GM19468 (cell line): ENCODE data around the gene PTPRN2.

Experiments
- ATAC-seq: cut with Tn5 transposase; IDR thresholded peaks from one replicate; pipeline ENCODE4 v1.9.1; 2021; ENCODE audit warnings: mild to moderate bottlenecking, moderate library complexity, moderate number of reproducible peaks; ENCODE audit not compliant: unreplicated experiment; ENCODE audit errors: extremely low read depth

The PTPRN2 gene

GRCh38 chr7:157870644-157871290 lies 716.9 kb downstream of the PTPRN2 start:
- no peak for ATAC-seq

DNA sequence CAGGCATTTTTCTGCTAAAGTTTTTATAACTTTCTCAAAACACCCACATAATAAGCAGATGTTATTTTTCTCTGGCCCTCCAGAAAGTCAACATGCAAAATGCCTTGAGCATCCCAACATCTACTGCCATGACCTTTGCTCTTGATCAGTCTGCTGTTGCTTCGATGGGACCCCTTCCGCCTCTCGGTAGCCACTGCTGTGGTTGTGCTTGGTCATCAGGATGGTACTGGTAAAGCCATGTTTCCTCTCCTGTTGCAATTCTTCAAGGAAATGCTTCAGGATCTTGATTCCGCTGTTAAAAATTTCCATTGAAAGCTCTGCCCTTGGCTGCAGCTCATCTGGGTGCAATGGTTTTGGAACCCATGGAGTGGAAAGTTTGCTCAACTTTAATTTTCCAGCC lies 717.8 kb downstream of the PTPRN2 start:
- ATAC-seq: no peak

DNA sequence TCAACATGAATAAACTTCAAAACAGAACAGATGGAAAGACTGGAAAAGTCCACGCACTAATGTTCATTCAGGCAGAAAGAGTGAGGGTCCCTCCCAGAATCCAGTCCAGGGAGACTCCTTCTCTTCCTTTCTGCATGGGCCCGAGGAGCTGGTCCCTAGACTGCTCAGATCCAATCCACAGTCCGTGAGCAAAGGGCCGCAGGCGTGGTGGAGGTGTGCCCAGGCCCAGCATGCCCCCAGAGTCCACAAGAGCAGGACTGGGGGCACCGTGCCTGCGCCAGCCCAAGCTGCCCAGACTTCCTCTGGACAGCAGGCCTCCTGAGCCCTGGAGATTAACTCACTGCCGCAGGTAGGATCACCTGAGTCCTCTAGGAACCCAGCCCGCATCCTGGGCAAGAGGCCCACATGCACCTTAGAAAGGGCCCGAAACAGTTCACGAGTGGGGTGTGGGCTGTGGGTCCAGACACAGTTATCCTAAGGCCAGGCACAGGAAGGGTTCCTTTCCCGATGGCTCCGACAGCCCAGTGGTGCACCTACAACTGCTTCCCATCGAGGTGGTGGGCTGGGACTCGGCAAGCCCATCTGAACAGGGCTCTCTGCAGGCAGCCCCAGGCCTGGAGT lies 719.8 kb downstream of the PTPRN2 start:
- ATAC-seq: no peak

DNA sequence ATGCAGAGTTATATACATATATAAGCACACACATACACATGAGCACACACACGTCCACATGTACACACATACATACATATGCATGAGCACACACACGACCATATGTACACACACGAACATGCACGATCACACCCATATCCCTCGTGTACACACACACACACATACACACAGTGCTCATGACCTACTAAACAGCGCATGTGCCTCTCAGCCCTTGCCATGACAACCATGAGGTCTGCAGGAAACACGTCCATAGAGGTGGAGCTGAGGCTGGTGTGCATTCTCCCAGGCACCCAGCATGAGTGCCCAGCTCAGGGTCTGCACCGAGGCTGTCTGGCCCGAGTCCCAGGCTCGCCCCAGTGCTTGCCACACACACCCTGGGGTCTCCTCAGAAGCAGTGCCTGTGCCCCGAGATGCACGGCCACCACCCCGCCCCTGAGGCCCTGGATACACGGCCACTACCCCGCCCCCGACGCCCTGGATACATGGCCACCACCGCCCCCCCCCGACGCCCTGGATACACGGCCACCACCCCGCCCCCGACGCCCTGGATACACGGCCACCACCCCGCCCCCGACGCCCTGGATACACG lies 721.2 kb downstream of the PTPRN2 start:
- ATAC-seq: no peak

DNA sequence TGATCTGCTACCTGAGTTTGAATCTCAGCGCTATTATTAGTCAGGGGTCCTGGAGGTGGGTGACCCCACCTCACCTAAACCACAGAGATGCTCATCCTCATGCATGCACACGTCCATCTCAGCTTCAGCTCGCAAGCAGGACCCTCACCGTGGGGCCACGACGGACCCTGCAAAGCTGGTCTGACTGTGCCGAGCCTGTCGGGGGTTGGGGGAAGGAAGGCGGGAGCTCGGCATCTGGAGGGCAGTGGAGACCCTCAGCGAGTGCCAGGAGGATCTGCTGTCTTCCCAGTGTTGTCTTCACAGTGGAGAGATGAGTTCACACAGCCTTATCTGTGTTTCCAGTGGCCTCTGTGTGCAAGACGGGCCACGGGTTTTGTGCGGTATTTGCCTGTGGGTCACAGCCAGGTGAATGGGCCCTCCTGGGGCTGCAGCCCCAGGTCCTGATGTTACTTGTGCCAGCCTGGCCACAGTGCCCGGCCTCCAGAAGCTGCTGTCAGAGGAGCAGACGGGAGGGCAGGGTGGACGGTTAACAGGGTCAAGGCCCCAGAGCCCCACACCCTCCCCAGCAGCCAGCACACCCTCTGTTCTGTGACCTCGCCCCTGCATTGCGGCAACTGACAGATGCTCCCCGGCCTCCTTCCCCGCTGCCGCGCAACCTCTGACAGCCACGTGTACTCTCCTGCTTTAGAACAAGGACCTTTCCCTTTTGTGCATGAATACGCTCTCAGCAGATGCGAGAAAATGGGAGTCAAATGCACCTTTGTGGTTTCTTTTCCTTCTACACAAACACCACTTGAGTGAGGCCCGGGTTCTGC lies 722.1 kb downstream of the PTPRN2 start:
- ATAC-seq: no peak

- no peak for ATAC-seq
Observed at GRCh38 chr7:157864911-157865310, 722.7 kb downstream of the PTPRN2 start.

DNA sequence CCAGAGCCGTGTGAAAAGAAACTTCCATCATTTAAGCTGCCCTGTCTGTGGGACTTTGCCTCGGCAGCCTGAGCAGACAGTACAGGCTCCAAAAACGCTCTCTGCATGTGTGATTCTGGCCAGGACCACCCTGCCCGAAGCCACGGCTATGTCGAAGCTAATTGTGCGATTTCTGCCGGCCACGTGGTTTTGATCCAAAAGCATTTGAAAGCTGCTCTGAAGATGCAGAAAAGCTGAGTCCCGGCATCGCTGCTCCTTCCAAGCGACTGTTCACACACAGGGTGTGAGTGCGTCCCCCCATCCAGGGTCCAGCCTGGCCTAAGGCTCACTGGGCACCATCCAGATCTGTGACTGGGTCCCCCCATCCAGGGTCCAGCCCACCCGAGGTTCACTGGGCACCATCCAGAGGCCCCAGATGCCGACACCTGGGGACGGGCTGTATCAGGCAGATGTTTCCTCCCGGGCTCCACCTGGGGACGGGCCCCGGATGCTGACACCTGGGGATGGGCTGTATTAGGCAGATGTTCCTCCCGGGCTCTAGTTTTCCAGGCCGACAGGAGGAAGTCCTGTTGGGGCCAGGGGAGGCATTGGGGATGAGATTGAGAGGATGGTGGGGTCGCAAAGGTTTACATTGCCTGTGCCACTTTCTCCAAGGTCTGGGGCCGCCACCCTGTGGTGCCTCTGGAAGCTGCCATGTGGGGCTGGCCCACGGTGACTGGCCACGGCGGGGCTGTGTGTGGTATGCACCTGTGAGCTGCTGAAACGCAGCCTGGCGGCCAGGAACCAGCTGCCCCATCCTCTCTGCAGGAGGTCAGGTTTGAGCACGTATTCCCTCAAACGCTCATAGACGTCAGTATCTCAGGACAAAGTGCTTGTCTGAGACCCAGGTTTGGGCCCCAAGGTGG lies 723.5 kb downstream of the PTPRN2 start:
- no peak for ATAC-seq

- ATAC-seq: no peak
Observed at GRCh38 chr7:157863176-157863575, 724.4 kb downstream of the PTPRN2 start.

GRCh38 chr7:157862731-157863130 lies 724.9 kb downstream of the PTPRN2 start:
- no peak for ATAC-seq

GRCh38 chr7:157861551-157861950 lies 726.1 kb downstream of the PTPRN2 start:
- ATAC-seq: no peak

- no peak for ATAC-seq
Observed at GRCh38 chr7:157861031-157861491, 726.6 kb downstream of the PTPRN2 start.

GRCh38 chr7:157860406-157860805 lies 727.2 kb downstream of the PTPRN2 start:
- ATAC-seq: no peak

DNA sequence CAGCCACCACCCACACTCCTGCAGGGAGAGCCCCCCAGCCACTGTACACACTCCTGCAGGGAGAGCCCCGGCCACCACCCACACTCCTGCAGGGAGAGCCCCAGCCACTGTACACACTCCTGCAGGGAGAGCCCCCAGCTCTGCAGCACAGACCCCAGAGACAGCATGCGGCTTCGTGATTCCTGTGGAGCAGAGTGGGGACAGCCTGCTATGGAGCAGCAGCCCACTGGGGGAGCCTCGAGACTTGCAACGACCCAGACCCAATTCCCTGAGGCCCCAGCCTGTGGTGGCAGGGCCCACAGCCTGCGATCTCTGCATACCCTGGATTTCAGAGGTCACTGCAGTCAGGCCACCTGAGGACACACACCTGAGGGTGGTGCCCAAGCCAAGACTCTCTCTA lies 727.7 kb downstream of the PTPRN2 start:
- no peak for ATAC-seq

DNA sequence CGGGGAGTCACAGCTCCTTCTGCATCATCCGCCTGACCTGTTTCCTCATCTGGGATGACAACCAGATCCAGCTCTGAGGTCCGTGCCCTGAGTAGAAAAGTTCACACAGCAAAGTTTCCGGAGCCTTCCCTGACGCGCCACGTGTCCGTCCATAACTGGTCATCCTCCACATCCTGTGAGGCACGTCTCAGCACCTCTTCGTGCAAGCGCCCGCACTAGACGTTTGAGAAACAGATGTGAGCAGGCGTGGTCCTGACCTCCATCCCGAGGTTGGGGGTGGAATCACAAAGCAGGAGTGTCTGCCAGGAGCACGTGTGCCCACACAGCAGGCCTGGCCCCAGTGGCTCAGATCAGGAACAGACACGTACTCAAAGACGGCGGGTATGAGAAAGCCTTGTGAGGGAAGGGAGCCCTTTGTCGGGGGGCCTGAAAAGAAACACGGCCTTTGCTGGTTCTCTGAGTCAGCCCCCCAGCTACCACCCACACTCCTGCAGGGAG lies 730.0 kb downstream of the PTPRN2 start:
- ATAC-seq: no peak

DNA sequence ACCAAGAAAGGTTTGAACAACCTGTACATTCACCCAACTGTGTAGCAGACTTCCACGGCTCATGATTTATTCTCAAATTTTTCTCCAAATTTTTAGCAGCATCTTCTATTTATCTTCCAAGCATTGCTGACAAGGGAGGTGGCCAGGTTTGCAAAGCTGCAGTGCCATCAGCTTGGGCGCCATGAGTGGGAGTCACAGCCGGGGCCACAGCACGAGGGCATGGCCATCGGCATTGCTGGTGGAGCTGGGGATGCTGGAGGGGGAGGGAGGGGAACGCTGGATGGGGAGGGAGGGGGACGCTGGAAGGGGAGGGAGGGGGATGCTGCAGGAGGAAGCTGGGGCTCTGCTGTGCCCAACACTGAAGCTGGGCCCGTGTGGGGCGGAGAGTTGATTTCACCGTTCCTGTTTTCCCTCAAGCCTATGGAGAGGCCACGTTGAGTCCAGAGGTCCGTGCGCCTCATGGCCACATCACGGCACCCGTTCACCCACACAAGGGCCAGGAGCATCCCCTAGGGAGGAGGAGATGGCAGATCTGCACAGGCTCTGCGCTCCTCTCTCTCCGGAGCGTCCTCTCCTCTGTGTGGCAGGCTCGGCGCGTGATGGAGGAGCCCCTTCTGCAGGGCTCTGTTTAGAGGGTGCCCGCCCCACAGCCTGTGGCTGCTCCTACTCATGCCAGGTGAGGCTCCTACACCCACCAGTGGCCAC lies 730.6 kb downstream of the PTPRN2 start:
- ATAC-seq: no peak

DNA sequence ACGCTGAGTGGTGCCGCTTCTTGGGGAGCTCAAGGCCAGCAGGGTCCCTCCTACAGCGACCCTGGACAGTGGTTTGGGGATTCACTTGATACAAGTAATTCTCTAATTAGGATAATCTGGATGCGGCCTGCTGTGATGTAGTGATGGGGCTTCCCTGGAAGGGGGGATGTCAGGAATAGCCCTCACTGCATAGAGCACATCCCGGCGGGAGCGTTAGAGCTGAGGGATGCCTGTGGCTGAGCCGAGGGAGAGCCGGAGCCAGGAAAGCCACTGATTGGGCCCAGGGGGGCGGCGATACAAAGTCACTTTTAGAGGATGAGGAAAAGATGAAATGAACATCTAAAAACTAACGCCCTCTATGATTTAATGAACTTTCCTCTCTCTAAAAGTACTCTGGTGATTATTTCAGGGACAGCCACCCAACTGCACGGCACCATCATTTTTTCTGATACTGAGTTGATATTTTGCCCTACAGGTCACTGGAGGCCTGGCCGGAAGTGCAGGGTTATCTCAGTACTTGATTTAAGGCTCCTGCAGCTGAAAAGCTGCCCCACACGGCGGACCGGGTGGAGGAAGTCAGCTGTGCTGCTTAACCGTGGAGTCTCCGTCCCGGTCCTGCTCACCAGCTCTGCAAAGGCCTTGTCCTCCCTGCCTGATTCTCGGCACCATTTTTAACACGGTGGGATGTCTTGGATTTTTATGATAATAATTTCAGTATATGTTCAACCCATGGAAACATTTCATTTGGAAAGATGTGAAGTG lies 732.0 kb downstream of the PTPRN2 start:
- ATAC-seq: no peak

- ATAC-seq: no peak
Observed at GRCh38 chr7:157855016-157855415, 732.6 kb downstream of the PTPRN2 start.
